HL-60 (cell line): ENCODE measurements around the gene EFCAB13.

Experiments used
- DNase-seq, 2 experiments: peaks; one replicate each; pipeline ENCODE4 v3.0.0-alpha.2; 2010 to 2020; ENCODE audit warnings: low read depth in 1 of 2, low spot score in 1 of 2
- H3K27ac ChIP-seq: fragments of 250-450 bp; sonication (Bioruptor Pico); replicated peaks from 2 replicates; pipeline ENCODE4 v1.5.1; 2020; ENCODE audit warnings: mild to moderate bottlenecking, moderate library complexity
- H3K27me3 ChIP-seq: fragments of 250-450 bp; sonication (Bioruptor Pico); 2 replicates; pipeline ENCODE4 v1.5.1; 2021; ENCODE audit warnings: mild to moderate bottlenecking, moderate library complexity; ENCODE audit not compliant: insufficient read depth, poor library complexity, severe bottlenecking
- H3K4me3 ChIP-seq: replicated peaks from 2 replicates; pipeline ENCODE4 v1.5.1; 2011; ENCODE audit warnings: mild to moderate bottlenecking, control low read depth, low read length; ENCODE audit not compliant: insufficient read depth
- GABPA ChIP-seq: IDR thresholded peaks from 2 replicates; pipeline ENCODE4 v1.6.1; 2012; ENCODE audit warnings: low read depth
- POLR2AphosphoS5 ChIP-seq: IDR thresholded peaks from 2 replicates; pipeline ENCODE4 v1.6.1; 2012; ENCODE audit warnings: low read depth
- SPI1 ChIP-seq: IDR thresholded peaks from 2 replicates; pipeline ENCODE4 v1.6.1; 2012; ENCODE audit warnings: low read depth, mild to moderate bottlenecking, borderline replicate concordance
- TF ChIP-seq, protein P1 (sequence below): IDR thresholded peaks from 2 replicates; pipeline ENCODE4 v1.6.1; 2012; ENCODE audit warnings: low read depth; ENCODE audit not compliant: insufficient replicate concordance
- TF ChIP-seq, protein P2 (sequence below): IDR thresholded peaks from one replicate; pipeline ENCODE4 v1.5.1; 2011; ENCODE audit warnings: low read length, control low read depth, inconsistent platforms; ENCODE audit not compliant: insufficient read depth

EFCAB13 gene

DNA sequence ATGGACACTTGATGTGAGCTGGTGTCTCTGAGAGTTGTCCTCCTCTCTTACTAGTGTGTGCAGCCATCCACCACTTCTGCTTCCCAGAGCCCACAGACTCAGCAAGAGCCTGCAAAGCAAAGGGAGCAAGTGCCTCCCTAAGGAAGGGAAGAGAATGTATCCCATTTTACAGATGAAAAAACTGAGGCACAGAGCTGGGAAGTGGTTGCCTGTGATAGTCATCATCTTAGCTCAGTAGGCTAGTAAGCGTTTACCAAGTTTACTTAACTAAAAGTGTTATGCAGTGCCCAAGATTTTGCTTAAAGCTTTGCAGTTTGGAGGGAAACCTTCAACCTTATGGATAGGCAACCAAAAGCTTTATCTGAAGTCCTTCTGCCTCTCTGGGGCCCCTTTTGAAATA is 23.0 kb upstream of the EFCAB13 start:
- TF ChIP-seq, protein P1, sequence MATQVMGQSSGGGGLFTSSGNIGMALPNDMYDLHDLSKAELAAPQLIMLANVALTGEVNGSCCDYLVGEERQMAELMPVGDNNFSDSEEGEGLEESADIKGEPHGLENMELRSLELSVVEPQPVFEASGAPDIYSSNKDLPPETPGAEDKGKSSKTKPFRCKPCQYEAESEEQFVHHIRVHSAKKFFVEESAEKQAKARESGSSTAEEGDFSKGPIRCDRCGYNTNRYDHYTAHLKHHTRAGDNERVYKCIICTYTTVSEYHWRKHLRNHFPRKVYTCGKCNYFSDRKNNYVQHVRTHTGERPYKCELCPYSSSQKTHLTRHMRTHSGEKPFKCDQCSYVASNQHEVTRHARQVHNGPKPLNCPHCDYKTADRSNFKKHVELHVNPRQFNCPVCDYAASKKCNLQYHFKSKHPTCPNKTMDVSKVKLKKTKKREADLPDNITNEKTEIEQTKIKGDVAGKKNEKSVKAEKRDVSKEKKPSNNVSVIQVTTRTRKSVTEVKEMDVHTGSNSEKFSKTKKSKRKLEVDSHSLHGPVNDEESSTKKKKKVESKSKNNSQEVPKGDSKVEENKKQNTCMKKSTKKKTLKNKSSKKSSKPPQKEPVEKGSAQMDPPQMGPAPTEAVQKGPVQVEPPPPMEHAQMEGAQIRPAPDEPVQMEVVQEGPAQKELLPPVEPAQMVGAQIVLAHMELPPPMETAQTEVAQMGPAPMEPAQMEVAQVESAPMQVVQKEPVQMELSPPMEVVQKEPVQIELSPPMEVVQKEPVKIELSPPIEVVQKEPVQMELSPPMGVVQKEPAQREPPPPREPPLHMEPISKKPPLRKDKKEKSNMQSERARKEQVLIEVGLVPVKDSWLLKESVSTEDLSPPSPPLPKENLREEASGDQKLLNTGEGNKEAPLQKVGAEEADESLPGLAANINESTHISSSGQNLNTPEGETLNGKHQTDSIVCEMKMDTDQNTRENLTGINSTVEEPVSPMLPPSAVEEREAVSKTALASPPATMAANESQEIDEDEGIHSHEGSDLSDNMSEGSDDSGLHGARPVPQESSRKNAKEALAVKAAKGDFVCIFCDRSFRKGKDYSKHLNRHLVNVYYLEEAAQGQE: no peak
- TF ChIP-seq, protein P2, sequence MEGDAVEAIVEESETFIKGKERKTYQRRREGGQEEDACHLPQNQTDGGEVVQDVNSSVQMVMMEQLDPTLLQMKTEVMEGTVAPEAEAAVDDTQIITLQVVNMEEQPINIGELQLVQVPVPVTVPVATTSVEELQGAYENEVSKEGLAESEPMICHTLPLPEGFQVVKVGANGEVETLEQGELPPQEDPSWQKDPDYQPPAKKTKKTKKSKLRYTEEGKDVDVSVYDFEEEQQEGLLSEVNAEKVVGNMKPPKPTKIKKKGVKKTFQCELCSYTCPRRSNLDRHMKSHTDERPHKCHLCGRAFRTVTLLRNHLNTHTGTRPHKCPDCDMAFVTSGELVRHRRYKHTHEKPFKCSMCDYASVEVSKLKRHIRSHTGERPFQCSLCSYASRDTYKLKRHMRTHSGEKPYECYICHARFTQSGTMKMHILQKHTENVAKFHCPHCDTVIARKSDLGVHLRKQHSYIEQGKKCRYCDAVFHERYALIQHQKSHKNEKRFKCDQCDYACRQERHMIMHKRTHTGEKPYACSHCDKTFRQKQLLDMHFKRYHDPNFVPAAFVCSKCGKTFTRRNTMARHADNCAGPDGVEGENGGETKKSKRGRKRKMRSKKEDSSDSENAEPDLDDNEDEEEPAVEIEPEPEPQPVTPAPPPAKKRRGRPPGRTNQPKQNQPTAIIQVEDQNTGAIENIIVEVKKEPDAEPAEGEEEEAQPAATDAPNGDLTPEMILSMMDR: no peak
- TF ChIP-seq SPI1 (no peak), POLR2AphosphoS5 (no peak), GABPA (no peak)
- Histone ChIP-seq H3K27me3 (no peaks in the 10 kb centered on the region), H3K4me3 (no peak overlapping the region), H3K27ac (no peak overlapping the region)
- DNase-seq: no peak

DNA sequence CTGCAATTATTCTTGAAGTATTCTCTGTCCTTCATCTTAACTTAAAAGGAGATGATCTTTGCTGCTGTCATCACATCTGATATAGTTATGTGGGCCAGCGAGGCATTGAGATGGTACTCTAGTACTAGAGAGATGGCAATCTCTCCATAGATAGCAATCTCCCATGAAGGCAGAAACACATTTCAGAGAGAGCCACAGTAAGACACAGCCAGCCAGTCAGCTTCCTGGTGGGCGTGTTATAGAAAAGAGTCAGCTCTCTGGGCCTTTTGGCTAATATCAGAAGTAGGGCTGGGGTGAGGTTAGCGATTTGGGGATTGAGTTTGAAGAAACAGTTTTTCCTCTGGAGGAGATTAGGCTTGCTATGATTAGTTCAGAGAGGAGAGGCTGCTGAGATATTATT is 22.6 kb upstream of the EFCAB13 start:
- Histone ChIP-seq H3K27ac (no peak overlapping the region), H3K4me3 (no peak overlapping the region), H3K27me3 (no peaks in the 10 kb centered on the region)
- TF ChIP-seq, protein P2: no peak
- TF ChIP-seq SPI1: no peak
- TF ChIP-seq, protein P1: no peak
- TF ChIP-seq GABPA: no peak
- TF ChIP-seq POLR2AphosphoS5: no peak
- no peak for DNase-seq

DNA sequence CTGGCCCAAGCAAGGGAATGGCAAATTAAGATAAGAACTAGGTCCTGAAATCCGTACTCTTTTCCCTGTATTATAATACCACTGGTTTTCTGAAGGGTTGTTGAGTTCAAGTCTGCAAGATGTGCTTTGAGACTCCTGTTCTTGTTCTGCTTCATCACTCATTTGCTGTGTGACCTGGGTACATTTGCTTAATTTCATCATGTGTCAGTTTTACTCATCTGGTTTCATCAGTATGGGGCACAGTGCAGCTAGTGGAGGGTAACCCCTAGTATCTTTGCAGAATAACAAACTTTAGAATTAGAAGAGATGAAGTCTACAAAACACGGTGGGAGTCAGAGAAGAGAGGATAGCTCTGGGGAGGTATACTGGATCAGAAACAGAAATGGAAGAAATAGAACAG is 21.9 kb upstream of the EFCAB13 start:
- DNase-seq: no peak
- Histone ChIP-seq H3K4me3 (no peak overlapping the region), H3K27me3 (no peaks in the 10 kb centered on the region), H3K27ac (no peak overlapping the region)
- TF ChIP-seq, protein P1: no peak
- TF ChIP-seq, protein P2: no peak
- TF ChIP-seq SPI1: no peak
- no peak for TF ChIP-seq POLR2AphosphoS5
- no peak for TF ChIP-seq GABPA
